Left colon (tissue), 2 donors: ENCODE data around the gene ZNF529. TPM values are rescaled to one million over a fixed set of nuclear protein-coding genes. Genes with fewer than 3 reads are reported as not detected.
"Not testable (repeated sequence)": the region's sequence is repeated elsewhere in the genome, so short reads cannot be mapped to it uniquely, and the experiment has no call there.

Experiments
- ATAC-seq: fragments of 200-7000 bp; cut with Tn5 transposase; one replicate; pipeline ENCODE4 v1.9.1; 2020; ENCODE audit warnings: mild to moderate bottlenecking, moderate library complexity
- DNase-seq, 2 donors: peaks; one replicate each; pipeline ENCODE4 v3.0.0-alpha.2; 2020
- intact Hi-C, 2 donors: fragments of 100-400 bp; cut with DNase I in 1 of 2; cut with micrococcal nuclease in 1 of 2; formaldehyde crosslinking; loops; one replicate each; pipeline versions ENCODE4 v1.11.2 to v1.14.0; 2022; cut with DNase I, micrococcal nuclease
- long read RNA-seq: library from polyadenylated mRNA; unstranded; transcript quantifications from one replicate; pipeline ENCODE4 v2.0.0, GENCODE V29; 2021
- total RNA-seq, 2 donors: library from RNA; stranded (reverse); fragmentation: NEBNext Ultra II Directional; extraction: Animal tissue kit (Norgen Biotek cat#: 25700); gene quantifications; one replicate each; pipeline ENCODE4 v1.2.1, GENCODE V29; 2021
- donor health status: DM: no; HTN: no; CAD: no.
- donor health status: DM: yes; HTN: yes; CAD: no.

The ZNF529 gene
- 1 to 10 TPM; 4.8 to 4.9 TPM for total RNA-seq
- long read RNA-seq, full-length matches to known transcripts = 1 of 3 reads
- long read RNA-seq, partial matches to known transcripts = 0 of 3 reads
- long read RNA-seq, other reads (novel, unspliced or antisense) = 2 of 3 reads

GRCh38 chr19:36573020-36573894, at the start of gene ZNF529:
Gene ZNF529 (minus strand): TSS chr19:36573292. CDS start chr19:36572346, 946 bp downstream.
- ATAC-seq (peak; percentile 99), DNase-seq (peak; percentile 89 to 91)
- intact Hi-C loops = no loop called here

DNA sequence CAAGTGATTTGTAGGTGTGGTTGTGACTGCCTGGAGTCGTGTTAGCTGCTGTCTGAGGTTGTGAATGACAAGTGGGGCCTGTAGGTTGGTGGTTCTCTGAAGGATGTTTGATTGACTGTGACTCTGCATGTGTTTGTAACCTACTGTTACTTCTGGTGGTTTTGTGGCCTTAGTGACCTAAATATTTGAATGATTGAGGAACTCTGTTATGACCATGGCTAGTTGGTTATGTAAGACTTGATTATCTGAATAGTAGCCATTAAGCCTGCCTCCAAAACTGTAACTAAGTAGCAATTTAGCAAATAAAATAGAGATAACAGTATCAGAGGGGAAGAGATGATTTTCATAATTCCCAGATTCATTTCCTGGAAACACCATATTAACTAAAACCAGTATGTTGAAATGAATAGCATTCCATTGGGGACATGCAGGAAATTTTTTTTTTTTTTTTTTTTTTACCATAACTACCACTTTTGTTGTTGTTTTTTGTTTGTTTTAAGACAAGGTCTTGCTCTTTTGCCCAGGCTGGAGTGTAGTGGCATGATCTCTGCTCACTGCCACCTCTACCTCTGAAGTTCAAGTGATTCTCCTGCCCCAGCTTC, 32.9 kb upstream of the ZNF529 start:
- DNase-seq (no peak), ATAC-seq (no peak)
- intact Hi-C loops = no loop called here

DNA sequence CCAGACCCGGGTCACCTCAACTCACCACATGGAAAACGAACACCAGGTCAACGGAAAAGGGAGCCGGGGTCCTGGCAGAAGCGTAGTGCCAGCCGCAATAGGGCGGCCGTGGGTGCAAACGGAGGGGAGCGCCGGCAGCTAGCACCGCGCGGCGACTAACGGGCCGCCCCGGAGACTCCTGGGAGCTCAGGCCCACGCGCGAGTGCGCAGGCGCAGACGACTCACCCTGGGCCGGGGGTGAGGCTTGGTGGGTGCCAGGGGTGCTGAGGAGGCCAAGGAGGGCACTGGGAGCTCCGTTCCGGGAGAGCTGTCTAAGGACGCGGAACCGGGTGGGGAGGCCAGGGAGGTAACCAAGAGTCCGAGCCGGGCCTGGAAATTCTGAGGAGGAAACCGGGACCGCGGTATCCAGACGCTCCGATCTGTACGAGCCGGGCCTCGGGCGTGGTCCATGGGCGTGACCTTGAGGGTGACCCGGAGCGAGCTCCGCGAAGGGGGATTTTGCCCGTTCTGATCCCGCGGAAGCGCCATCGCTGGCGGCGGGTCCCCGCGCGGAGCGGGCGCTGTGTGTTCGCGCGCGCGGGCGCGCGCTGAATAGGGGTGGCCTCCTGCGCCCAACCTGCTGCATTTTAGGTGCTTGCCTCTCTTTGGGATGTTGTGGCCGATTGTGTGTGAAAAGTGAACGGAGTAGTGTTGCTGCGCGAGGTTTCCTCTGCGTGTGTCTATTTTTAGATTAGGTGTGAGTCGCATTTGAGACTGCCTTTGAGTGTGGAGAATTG, 32.2 kb upstream of the ZNF529 start, which contains the start of gene ZNF382:
Gene ZNF382 (plus strand): TSS at position 213 of the 776 bp plus-strand sequence. CDS start 4,602 bp downstream, outside the sequence.
- intact Hi-C loops = no loop called here

GRCh38 chr19:36604656-36605100, 31.6 kb upstream of the ZNF529 start:
- intact Hi-C loops = no loop called here
- peak; percentile 32 to 57 for DNase-seq
- peak; percentile 58 for ATAC-seq

More for the DNA sequence above, 32.2 kb upstream of the ZNF529 start, which contains the start of gene ZNF382:
- DNase-seq (peak; percentile 50 to 68), ATAC-seq (peak; percentile 67)

DNA sequence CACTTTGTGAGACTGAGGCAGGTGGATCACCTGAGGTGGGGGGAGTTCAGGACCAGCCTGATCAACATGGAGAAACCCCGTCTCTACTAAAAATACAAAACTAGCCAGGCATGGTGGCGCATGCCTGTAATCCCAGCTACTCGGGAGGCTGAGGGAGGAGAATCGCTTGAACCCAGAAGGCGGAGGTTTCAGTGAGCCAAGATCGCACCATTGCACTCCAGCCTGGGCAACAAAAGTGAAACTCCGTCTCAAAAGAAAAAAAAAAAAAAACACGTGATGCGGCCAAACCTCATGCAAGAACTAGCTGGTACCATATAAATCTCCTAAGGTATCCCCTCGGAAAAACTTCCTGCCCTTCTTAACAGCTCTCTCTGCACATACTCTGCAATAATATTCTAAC, 29.6 kb upstream of the ZNF529 start:
- intact Hi-C loops, ATAC-seq, DNase-seq: not testable (repeated sequence)

- ATAC-seq (no peak), DNase-seq (no peak)
- intact Hi-C loops = no loop called here
These were observed 6.2 kb upstream of the ZNF529 start for GRCh38 chr19:36579255-36579654.

GRCh38 chr19:36577271-36577996, 4.3 kb upstream of the ZNF529 start:
- intact Hi-C loops = no loop called here
- DNase-seq (no peak), ATAC-seq (no peak)

DNA sequence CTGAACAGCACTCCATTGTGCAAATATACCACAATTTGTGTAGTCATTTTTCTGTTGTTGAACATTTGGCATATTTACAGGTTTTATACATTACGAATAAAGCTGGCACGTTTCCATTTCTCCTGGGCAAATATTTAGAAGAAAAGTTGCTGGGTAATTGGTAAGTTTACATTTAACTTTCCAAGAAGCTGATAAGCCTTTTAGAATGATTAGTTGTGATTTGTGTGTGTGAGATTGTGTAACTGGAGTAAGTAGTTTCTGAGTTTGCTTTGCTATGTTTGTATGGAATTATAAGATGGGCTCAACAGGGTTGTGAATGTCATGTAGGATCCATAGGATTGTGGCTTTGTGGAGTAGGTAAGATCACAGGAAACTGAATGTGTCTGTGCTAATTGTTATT, 1.6 kb upstream of the ZNF529 start:
- intact Hi-C loops = no loop called here
- no peak for ATAC-seq
- no peak for DNase-seq

DNA sequence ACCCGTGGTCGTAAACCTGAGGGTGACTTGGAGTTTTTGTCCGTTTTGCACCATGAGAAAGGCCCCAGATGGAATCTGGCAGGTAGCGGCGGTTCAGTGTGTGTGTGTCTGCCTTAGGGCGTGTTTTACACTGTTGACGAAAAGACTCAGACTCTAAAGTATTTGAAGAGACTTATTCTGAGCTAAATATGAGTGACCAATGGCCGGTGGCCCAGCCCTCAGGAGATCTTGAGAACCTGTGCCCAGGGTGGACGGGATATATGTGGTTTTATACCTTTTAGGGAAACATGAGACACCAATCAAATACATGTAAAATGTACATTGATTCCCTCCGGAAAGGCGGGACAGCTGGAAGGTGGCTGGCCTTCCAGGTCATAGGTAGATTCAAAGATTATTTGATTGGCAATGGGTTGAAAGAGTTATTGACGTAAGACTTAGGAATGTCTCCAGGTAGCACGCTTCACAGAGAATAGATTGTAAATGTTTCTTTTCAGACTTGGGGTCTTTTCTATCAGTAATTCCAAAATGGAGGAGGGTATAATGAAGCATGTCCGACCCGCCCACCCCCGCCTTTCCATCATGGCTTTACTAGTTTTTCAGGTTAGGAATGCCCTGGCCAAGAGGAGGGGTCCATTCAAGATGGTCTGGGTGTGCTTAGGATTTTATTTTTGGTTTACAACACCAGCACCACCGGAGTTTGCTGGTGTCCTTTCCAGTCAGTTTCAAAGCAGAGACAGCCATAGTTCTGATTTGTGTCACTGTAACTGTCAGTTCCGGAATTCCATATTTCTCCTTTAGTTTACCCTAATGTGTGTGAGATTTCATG, 1.0 kb upstream of the ZNF529 start:
- ATAC-seq = peak; percentile 23
- intact Hi-C loops = no loop called here
- no peak for DNase-seq

DNA sequence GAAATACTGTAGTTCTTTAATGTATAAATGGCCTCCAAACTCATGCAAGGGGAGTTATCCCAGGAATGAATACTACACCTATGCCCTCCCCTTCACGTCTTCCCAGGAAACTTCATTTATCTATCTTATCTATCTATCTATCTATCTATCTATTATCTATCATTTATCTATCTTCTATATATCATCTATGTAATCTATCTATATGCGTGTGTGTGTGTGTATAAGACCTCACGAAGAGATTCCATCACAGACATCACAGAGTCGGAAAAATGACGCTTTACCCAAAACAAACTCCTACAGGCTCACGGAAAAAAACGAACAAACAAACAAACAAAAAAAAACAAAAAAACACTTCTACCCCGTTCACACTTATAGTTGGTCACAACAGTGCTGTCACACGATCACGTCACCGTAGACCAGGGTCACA, 486 bp downstream of the ZNF529 start:
- ATAC-seq (no peak), DNase-seq (no peak)
- intact Hi-C loops = no loop called here

- intact Hi-C loops = no loop called here
- no peak for ATAC-seq
- no peak for DNase-seq
These were observed 8.7 kb downstream of the ZNF529 start for GRCh38 chr19:36564391-36564790.

- no peak for ATAC-seq
- DNase-seq = no peak
- intact Hi-C loops = no loop called here
These were observed 25.9 kb downstream of the ZNF529 start for GRCh38 chr19:36547001-36547732.

DNA sequence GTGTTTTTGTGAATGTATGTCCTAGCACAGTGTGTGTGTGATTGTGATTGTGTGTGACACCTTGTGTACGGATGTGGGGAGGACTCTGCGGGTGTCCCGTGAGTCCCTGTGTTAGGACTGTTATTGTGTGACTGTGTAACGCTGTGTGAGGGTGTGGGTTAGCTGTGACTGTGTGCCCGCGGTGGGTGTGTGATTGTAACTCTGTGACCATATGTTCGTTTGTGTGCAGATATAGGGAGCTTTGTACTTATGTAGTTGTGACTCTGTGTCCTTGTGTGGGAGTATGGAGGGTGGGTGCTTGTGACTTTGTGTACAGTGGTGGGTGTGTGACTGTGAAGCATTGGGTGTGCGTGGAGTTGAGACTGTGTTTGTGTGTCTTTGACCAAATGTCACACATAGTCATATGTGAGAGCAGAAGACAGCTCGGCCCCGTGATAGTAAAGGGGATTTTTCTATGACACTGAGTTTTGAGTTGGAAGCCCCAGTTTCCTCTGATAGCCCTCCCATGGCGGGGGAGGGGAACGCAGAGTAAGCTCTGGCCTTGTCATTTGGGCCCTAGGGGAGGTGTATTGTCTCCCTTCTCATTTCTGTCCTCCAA, 44.1 kb downstream of the ZNF529 start:
- ATAC-seq = no peak
- peak in 1 of 2 donors; percentile 15 for DNase-seq
- intact Hi-C loops = no loop called here

GRCh38 chr19:36528194-36528920, 44.7 kb downstream of the ZNF529 start, which contains the start of gene ZNF260:
Gene ZNF260 (minus strand): TSS chr19:36528271. CDS start chr19:36515238, 13,033 bp downstream.
- intact Hi-C loops = no loop called here
- DNase-seq (peak; percentile 96 to 97), ATAC-seq (peak; percentile 97)

DNA sequence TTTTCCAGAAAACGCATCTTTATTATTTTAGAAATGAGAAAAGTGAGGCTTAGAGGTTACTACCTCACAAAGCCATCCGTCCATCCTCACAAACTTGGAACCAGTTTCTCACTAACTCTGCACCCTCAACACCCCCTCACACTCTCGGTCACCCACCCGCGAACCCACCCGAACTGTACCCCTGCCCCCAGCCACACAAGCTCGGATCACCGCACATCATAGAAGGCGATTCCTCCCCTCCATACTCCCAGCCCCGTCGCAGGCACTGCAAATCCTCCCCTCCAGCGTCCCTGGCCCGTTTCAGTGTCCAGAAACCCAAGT, 45.3 kb downstream of the ZNF529 start:
- intact Hi-C loops = no loop called here
- ATAC-seq (no peak), DNase-seq (no peak)

- DNase-seq (no peak), ATAC-seq (no peak)
- intact Hi-C loops = no loop called here
These were observed 45.8 kb downstream of the ZNF529 start for GRCh38 chr19:36527341-36527740.
